B cell (primary cell): Measurements from ENCODE around the gene PRKCZ. TPM values are rescaled to one million over a fixed set of nuclear protein-coding genes. Genes with fewer than 3 reads are reported as not detected.

Experiments used
- ATAC-seq: fragments of 200-7000 bp; cut with Tn5 transposase; one replicate; pipeline ENCODE4 v1.10.0; 2021; ENCODE audit warnings: low read depth, mild to moderate bottlenecking, moderate number of reproducible peaks, moderate library complexity
- CTCF ChIA-PET: fragments of 350-600 bp; sonication (Branson Sonifier 250); formaldehyde crosslinking; loops from one replicate; lab custom pipeline; 2021; ENCODE audit warnings: antibody characterized with exemption, inconsistent platforms; lab: Charles Lee
- POLR2A ChIA-PET: fragments of 350-600 bp; sonication (Branson Sonifier 250); formaldehyde crosslinking; loops from one replicate; lab custom pipeline; 2021; ENCODE audit warnings: antibody characterized with exemption; lab: Charles Lee
- DNase-seq: peaks from one replicate; pipeline ENCODE4 v3.0.0; 2013
- H2AFZ ChIP-seq: 2 replicates; pipeline ENCODE4 v1.6.1; 2012; ENCODE audit warnings: mild to moderate bottlenecking, low read depth, low read length; ENCODE audit not compliant: insufficient read depth, poor library complexity, severe bottlenecking
- H3K27ac ChIP-seq, 2 donors: 1 replicate in 1 of 2; 2 replicates in 1 of 2; pipeline ENCODE4 v1.5.1; 2012 to 2013; ENCODE audit warnings: low read length in 2 of 2, mild to moderate bottlenecking in 2 of 2, moderate library complexity in 1 of 2
- H3K27me3 ChIP-seq, 4 experiments: fragments of 200-600 bp in 1 of 4; sonication (generic) in 1 of 4; replicated peaks in 1 of 4; 1 replicate in 2 of 4; 2 replicates in 2 of 4; pipeline versions ENCODE4 v1.6.1 to v1.7.0; 2013 to 2016; ENCODE audit warnings: low read length in 3 of 4, mild to moderate bottlenecking in 2 of 4, mixed read lengths in 1 of 4, moderate library complexity in 1 of 4; ENCODE audit not compliant: insufficient read depth in 4 of 4, control insufficient read depth in 3 of 4; ENCODE audit errors: control extremely low read depth in 1 of 4
- H3K36me3 ChIP-seq, 2 experiments: replicated peaks in 1 of 2; 1 replicate in 1 of 2; 2 replicates in 1 of 2; pipeline versions ENCODE4 v1.6.1 to v1.7.1; 2013; ENCODE audit warnings: low read length in 1 of 2; ENCODE audit not compliant: insufficient read depth in 2 of 2, control insufficient read depth in 1 of 2; ENCODE audit errors: control extremely low read depth in 1 of 2, extremely low read depth in 1 of 2
- H3K4me1 ChIP-seq, 2 donors: fragments of 200-600 bp in 1 of 2; sonication (generic) in 1 of 2; 1 replicate in 1 of 2; 2 replicates in 1 of 2; pipeline versions ENCODE4 v1.5.1 to v1.6.1; 2013 to 2017; ENCODE audit warnings: low read length in 2 of 2; ENCODE audit not compliant: control insufficient read depth in 2 of 2, insufficient read depth in 2 of 2
- H3K4me2 ChIP-seq: replicated peaks from 2 replicates; pipeline ENCODE3; 2012; ENCODE audit warnings: mild to moderate bottlenecking, low read depth, low read length; ENCODE audit not compliant: poor library complexity, severe bottlenecking
- H3K4me3 ChIP-seq, 5 experiments: fragments of 200-600 bp in 1 of 5; sonication (generic) in 1 of 5; 1 replicate in 3 of 5; 2 replicates in 2 of 5; pipeline versions ENCODE4 v1.5.1 to v1.7.0; 2011 to 2016; ENCODE audit warnings: low read length in 4 of 5, mild to moderate bottlenecking in 4 of 5, low read depth in 2 of 5, control low read depth in 1 of 5, moderate library complexity in 1 of 5; ENCODE audit not compliant: insufficient read depth in 1 of 5; ENCODE audit errors: control extremely low read depth in 1 of 5, extremely low read depth in 1 of 5
- H3K79me2 ChIP-seq: fragments of 200-600 bp; sonication (generic); one replicate; pipeline ENCODE4 v1.6.0; 2016; ENCODE audit warnings: low read length; ENCODE audit not compliant: control insufficient read depth, insufficient read depth
- H3K9ac ChIP-seq: fragments of 200-600 bp; sonication (generic); 2 replicates; pipeline ENCODE4 v1.6.1; 2017; ENCODE audit warnings: mild to moderate bottlenecking, low read length, moderate library complexity
- H3K9me3 ChIP-seq, 3 donors: one replicate each; pipeline versions ENCODE4 v1.6.1 to v1.7.1; 2013; ENCODE audit warnings: low read length in 2 of 3; ENCODE audit not compliant: control insufficient read depth in 2 of 3, insufficient read depth in 1 of 3; ENCODE audit errors: control extremely low read depth in 1 of 3
- H4K20me1 ChIP-seq: 2 replicates; pipeline ENCODE4 v1.6.0; 2012; ENCODE audit warnings: mild to moderate bottlenecking, low read length; ENCODE audit not compliant: insufficient read depth, control insufficient read depth, poor library complexity, severe bottlenecking
- H3K27ac Mint-ChIP-seq: one replicate; pipeline ENCODE4 v1.8.0; 2021; ENCODE audit warnings: mixed read lengths
- H3K27me3 Mint-ChIP-seq: one replicate; pipeline ENCODE4 v1.8.0; 2021; ENCODE audit warnings: mixed read lengths
- H3K4me1 Mint-ChIP-seq: one replicate; pipeline ENCODE4 v1.8.0; 2021; ENCODE audit warnings: mixed read lengths
- H3K4me3 Mint-ChIP-seq: one replicate; pipeline ENCODE4 v1.8.0; 2021; ENCODE audit warnings: mixed read lengths
- H3K9me3 Mint-ChIP-seq: one replicate; pipeline ENCODE4 v1.8.0; 2022; ENCODE audit warnings: mixed read lengths; ENCODE audit not compliant: insufficient read depth
- EZH2 ChIP-seq: IDR thresholded peaks from 2 replicates; pipeline ENCODE4 v1.6.1; 2012; ENCODE audit warnings: borderline replicate concordance, low read depth, mild to moderate bottlenecking, moderate library complexity, low read length; ENCODE audit not compliant: insufficient read depth, poor library complexity, severe bottlenecking
- WGBS: methylation state at CpG from one replicate; pipeline ENCODE4 v1.1.5; 2013; ENCODE audit warnings: missing lambda C conversion rate; ENCODE audit not compliant: insufficient coverage; 5-methylcytosine and 5-hydroxymethylcytosine counted together
- intact Hi-C: fragments of 100-400 bp; cut with micrococcal nuclease; formaldehyde crosslinking; loops from one replicate; pipeline ENCODE4 v1.10.0; 2022
- polyA plus RNA-seq: library from polyadenylated mRNA; depleted of rRNA; stranded (reverse); fragments of >200 nt; gene quantifications from 2 replicates; pipeline ENCODE4 v1.2.3, GENCODE V29; 2012
- total RNA-seq, 2 donors: library from RNA; stranded (reverse); fragments of 120-200 nt in 1 of 2; gene quantifications; 1 replicate in 1 of 2; 2 replicates in 1 of 2; pipeline versions ENCODE4 v1.2.3 to v1.2.4, GENCODE V29; 2013 to 2022
- TF ChIP-seq, protein P1 (sequence below): fragments of 200-600 bp; IDR thresholded peaks from one replicate; pipeline ENCODE4 v1.8.0; 2022; ENCODE audit warnings: antibody characterized with exemption, mild to moderate bottlenecking

The PRKCZ gene
- total and polyA plus RNA-seq, 2 donors (not counting 1 experiment from before 2014, with no cell fraction given), result 17.9 to 53.2 TPM

DNA sequence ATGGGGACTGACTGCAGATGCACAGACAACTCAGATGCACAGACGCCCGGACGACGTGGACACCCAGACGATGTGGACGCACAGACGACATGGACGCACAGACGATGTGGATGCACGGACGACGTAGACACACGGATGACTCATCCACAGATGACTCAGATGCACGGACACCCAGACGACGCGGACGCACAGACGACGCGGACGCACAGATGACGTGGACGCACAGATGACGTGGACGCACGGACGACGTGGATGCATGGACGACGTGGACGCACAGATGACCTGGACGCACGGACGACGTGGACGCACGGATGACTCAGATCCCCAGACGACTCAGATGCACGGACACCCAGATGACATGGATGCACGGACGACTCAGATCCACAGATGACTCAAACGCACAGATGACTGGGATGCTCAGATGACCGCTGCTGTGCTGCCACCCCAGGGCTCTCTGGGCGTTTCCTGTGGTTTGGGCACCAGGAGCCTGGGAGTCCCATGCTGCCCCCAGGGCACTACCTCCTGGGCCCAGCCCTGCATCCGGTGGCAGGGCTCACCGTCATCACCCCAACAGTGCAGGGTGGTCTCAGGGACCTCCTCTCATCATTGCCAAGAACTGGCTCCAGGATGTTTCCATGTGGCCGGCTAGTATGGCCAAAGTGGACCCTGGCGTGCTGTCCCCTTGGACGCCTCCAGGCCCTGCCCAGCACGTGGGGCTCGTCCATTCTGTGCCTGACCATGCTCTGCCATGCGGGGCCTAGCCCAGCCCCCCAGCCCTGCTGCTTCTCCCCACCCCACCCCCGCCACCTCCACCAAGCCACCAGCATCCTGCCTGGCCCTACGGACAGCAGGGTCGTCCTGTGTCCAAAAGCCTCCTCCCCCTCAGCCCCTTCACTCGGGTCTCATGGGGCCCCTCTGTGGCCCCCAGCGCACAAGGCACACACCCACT is 130.4 kb downstream of the PRKCZ start:
- ChIA-PET CTCF (interaction anchor here (0.6 to 1.0 kb wide), 2 partner anchors 14 to 201 kb away, joined by 3 read pairs; partner anchors contain the start of gene FAAP20), POLR2A (no interaction called here)
- H3K9me3 ChIP-seq, result no peaks in the 10 kb centered on the region
- peaks cover 0 to 11% of the 10 kb centered on the region in 2 experiments for H3K36me3 ChIP-seq
- no peaks in the 10 kb centered on the region for H3K4me1 Mint-ChIP-seq
- no peak overlapping the region for H3K9ac ChIP-seq
- no peak overlapping the region for H3K4me3 ChIP-seq
- ATAC-seq (no peak), DNase-seq (no peak)
- no peaks in the 10 kb centered on the region for H3K27me3 Mint-ChIP-seq
- no peak overlapping the region for H3K4me3 Mint-ChIP-seq
- no peak overlapping the region for H3K4me2 ChIP-seq
- no peaks in the 10 kb centered on the region for H3K79me2 ChIP-seq
- H3K9me3 Mint-ChIP-seq, result no peaks in the 10 kb centered on the region
- no peak overlapping the region for H3K27ac ChIP-seq
- no peaks in the 10 kb centered on the region for H3K4me1 ChIP-seq
- H3K27ac Mint-ChIP-seq, result no peak overlapping the region
- no peak overlapping the region for H2AFZ ChIP-seq
- H3K27me3 ChIP-seq, result no peaks in the 10 kb centered on the region
- 94% methylated on average over 57 of the region's 58 CpGs for WGBS
- no peak for TF ChIP-seq EZH2
- TF ChIP-seq, protein P1, sequence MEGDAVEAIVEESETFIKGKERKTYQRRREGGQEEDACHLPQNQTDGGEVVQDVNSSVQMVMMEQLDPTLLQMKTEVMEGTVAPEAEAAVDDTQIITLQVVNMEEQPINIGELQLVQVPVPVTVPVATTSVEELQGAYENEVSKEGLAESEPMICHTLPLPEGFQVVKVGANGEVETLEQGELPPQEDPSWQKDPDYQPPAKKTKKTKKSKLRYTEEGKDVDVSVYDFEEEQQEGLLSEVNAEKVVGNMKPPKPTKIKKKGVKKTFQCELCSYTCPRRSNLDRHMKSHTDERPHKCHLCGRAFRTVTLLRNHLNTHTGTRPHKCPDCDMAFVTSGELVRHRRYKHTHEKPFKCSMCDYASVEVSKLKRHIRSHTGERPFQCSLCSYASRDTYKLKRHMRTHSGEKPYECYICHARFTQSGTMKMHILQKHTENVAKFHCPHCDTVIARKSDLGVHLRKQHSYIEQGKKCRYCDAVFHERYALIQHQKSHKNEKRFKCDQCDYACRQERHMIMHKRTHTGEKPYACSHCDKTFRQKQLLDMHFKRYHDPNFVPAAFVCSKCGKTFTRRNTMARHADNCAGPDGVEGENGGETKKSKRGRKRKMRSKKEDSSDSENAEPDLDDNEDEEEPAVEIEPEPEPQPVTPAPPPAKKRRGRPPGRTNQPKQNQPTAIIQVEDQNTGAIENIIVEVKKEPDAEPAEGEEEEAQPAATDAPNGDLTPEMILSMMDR, result no peak
- no peaks in the 10 kb centered on the region for H4K20me1 ChIP-seq
- intact Hi-C loops, result no loop called here

DNA sequence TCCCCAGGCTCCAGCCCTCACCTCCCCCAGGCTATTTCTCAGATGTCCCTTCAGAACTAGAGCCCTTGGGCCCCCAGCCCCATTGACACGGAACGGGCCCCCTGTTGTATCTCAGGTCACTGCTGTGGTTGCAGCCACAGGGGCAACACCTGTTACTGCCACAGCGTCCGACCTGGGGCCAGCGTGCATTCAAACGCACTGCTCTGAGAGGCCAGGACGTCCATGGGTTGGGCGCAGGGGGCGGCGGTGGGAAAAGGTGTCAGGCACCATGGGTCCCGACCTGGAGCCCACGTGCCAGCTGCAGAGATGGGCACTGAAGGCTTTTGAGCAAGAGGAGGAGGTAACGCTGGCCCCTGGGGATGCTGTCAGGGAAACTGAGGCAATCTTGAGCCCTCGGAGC is 131.1 kb downstream of the PRKCZ start:
- POLR2A ChIA-PET, result no interaction called here
- no peaks in the 10 kb centered on the region for H3K9me3 Mint-ChIP-seq
- no peak overlapping the region for H3K4me2 ChIP-seq
- no peaks in the 10 kb centered on the region for H3K27me3 ChIP-seq
- no peaks in the 10 kb centered on the region for H4K20me1 ChIP-seq
- DNase-seq, result no peak
- H3K9ac ChIP-seq, result no peak overlapping the region
- no peaks in the 10 kb centered on the region for H3K27me3 Mint-ChIP-seq
- no peak overlapping the region for H3K27ac Mint-ChIP-seq
- H3K4me1 ChIP-seq, result no peaks in the 10 kb centered on the region
- no peak overlapping the region for H3K27ac ChIP-seq
- no peaks in the 10 kb centered on the region for H3K9me3 ChIP-seq
- H3K79me2 ChIP-seq, result no peaks in the 10 kb centered on the region
- H3K4me3 ChIP-seq, result no peak overlapping the region
- intact Hi-C loops, result no loop called here
- ATAC-seq, result no peak
- H3K4me3 Mint-ChIP-seq, result no peak overlapping the region
- TF ChIP-seq EZH2, result no peak
- TF ChIP-seq, protein P1, result no peak
- no peaks in the 10 kb centered on the region for H3K4me1 Mint-ChIP-seq
- WGBS, result 94% methylated on average over 14 of the region's 14 CpGs
- no peak overlapping the region for H2AFZ ChIP-seq
- CTCF ChIA-PET, result interaction anchor here (0.6 kb wide), 1 partner anchor 13 kb away, joined by 3 read pairs; the partner anchor contains the start of gene FAAP20
- H3K36me3 ChIP-seq, result peaks cover 0 to 11% of the 10 kb centered on the region in 2 experiments
